IPS DF 6.9 (cell line): ENCODE results near the gene TGFBR1.
A peak's percentile ranks its signal among the peaks of the same experiment; 100 is the strongest.
"Not testable (repeated sequence)": the region's sequence is repeated elsewhere in the genome, so short reads cannot be mapped to it uniquely, and the experiment has no call there.

Source experiments
- DNase-seq: peaks from one replicate; pipeline ENCODE4 v3.0.0-alpha.2; 2013; ENCODE audit warnings: low read depth, low spot score
- H3K27ac ChIP-seq: one replicate; pipeline ENCODE4 v1.5.1; 2013; ENCODE audit warnings: low read length, control low read depth
- H3K27me3 ChIP-seq: 2 replicates; pipeline ENCODE4 v1.6.1; 2013; ENCODE audit warnings: mild to moderate bottlenecking, low read length; ENCODE audit not compliant: control insufficient read depth, insufficient read depth
- H3K36me3 ChIP-seq: 2 replicates; pipeline ENCODE4 v1.6.1; 2013; ENCODE audit warnings: low read length; ENCODE audit not compliant: control insufficient read depth, insufficient read depth
- H3K4me1 ChIP-seq: 2 replicates; pipeline ENCODE4 v1.6.1; 2013; ENCODE audit warnings: low read length; ENCODE audit not compliant: control insufficient read depth, insufficient read depth
- H3K4me3 ChIP-seq: 2 replicates; pipeline ENCODE4 v1.5.1; 2013; ENCODE audit warnings: mild to moderate bottlenecking, low read length
- H3K9me3 ChIP-seq: 2 replicates; pipeline ENCODE4 v1.6.1; 2013; ENCODE audit warnings: low read length, inconsistent platforms; ENCODE audit not compliant: control insufficient read depth, insufficient read depth
- WGBS: extraction: QIAGEN DNeasy Blood & Tissue Kit; methylation state at CpG from one replicate; pipeline ENCODE4 v1.1.7; 2013; ENCODE audit warnings: mixed read lengths, missing lambda C conversion rate; ENCODE audit not compliant: insufficient read length, insufficient coverage; 5-methylcytosine and 5-hydroxymethylcytosine counted together

TGFBR1 gene

DNA sequence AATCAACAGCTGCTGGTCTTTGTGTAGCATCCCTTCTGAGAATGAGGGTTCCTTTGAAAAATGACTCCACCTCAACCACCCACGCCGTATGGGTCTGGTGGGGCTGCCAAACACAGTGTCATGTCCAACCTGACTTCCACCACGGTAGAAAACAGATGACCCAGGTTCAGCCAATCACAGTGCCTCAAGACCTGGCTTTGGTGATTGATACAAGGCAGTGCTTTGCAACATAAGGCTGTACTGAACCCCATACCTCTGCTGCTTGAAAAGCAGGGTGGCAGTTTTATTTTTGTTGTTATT lies 11.5 kb upstream of the TGFBR1 start:
- H3K27ac ChIP-seq = no peak overlapping the region
- H3K27me3 ChIP-seq = no peaks in the 10 kb centered on the region
- no peaks in the 10 kb centered on the region; the same call in none of the 2 replicates for H3K9me3 ChIP-seq
- no peaks in the 10 kb centered on the region for H3K36me3 ChIP-seq
- no peak overlapping the region for H3K4me3 ChIP-seq
- peaks cover 3% of the 10 kb centered on the region; the same call in 1 of the 2 replicates for H3K4me1 ChIP-seq
- no peak for DNase-seq
- no CpG with 5 or more reads among the region's 3 CpGs for WGBS

DNA sequence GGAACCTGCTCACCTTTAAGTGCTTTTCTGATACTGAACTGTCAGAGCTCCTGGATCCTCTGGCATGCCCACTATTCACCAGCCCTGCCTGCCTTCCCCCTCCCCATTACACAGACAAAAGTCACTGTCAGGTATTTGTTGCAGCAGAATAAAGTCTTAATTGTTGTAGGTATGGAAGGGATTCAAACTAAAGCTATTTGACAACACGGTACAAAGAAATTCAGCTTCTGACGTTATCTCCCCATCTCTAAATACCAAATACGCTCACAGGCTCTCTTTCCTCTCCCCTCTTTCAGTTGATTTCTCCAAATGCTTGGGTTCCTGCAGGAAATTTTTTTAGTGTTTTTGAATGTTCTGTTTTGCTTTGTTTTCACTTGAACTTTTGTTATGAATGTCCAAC lies 9.3 kb upstream of the TGFBR1 start:
- no peak for DNase-seq
- Histone ChIP-seq H3K4me1 (peaks cover 3% of the 10 kb centered on the region; the same call in 1 of the 2 replicates), H3K36me3 (no peaks in the 10 kb centered on the region), H3K4me3 (no peak overlapping the region), H3K27me3 (no peaks in the 10 kb centered on the region), H3K9me3 (no peaks in the 10 kb centered on the region), H3K27ac (no peak overlapping the region)
- no CpG with 5 or more reads among the region's 3 CpGs for WGBS

DNA sequence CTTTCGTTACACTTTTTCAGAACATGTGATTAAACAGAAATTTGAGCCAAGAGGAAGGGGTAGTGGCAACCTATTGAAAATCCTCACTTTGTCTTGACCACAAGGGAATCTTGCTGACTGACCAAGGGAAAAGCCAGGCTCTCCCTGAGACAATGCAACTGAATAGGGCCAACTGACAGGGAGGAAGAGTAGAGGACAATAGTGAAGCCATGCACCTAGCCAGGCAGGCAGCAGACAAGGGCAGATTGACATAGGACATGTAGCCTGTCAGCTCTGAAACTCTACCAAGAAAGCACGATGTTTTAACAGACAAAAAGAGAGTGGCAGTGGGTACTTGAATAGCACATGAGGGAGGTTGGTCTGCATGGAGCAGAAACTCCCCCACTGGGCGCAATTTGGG lies 8.5 kb upstream of the TGFBR1 start:
- no peak for DNase-seq
- WGBS = no CpG with 5 or more reads among the region's 3 CpGs
- peaks cover 3% of the 10 kb centered on the region; the same call in 1 of the 2 replicates for H3K4me1 ChIP-seq
- H3K27ac ChIP-seq = no peak overlapping the region
- H3K27me3 ChIP-seq = no peaks in the 10 kb centered on the region
- H3K9me3 ChIP-seq = no peaks in the 10 kb centered on the region
- no peaks in the 10 kb centered on the region for H3K36me3 ChIP-seq
- H3K4me3 ChIP-seq = no peak overlapping the region

DNA sequence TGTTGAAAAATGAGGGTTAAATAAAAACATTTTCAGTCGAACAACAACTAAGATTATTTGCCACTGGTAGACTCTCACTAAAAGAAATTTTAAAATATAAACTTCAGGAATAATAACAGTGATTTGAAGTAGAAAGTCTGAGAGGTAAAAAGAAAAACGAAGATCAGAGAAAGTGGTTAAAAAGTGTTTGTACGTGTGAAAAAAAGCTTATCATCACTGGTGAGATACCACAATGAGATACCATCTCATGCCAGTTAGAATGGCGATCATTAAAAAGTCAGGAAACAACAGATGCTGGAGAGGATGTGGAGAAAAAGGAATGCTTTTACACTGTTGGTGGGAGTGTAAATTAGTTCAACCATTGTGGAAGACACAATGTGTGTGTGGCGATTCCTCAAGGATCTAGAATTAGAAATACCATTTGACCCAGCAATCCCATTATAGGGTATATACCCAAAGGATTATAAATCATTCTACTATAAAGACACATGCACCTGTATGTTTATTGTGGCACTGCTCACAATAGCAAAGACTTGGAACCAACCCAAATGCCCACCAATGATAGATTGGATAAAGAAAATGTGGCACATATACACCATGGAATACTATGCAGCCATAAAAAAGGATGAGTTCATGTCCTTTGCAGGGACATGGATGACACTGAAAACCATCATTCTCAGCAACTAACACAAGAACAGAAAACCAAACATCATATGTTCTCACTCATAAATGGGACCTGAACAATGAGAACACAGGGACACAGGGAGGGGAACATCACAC lies 4.9 kb upstream of the TGFBR1 start:
- 100% methylated on average over 2 of the region's 5 CpGs for WGBS
- DNase-seq, H3K27ac ChIP-seq, H3K9me3 ChIP-seq, H3K4me1 ChIP-seq, H3K36me3 ChIP-seq, H3K27me3 ChIP-seq, H3K4me3 ChIP-seq: not testable (repeated sequence)

DNA sequence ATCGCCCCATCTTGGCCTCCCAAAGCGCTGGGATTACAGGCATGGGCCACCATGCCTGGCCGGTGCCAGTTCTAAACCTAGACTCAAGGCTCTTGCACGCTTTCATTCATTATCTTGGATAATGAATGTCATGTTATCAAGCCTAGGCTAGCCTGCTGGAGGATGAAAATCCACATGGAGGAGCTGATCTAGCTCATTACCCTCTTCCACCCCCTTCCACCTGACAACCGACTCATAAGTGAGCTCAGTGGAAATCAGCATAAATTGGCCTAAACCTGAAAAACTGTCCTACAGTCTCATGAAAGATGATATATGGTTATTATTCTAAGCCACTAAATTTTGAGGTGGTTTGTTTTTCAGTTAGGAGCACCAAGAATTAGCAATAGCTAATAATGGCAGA lies 3.6 kb upstream of the TGFBR1 start:
- Histone ChIP-seq H3K9me3 (no peaks in the 10 kb centered on the region), H3K4me3 (no peak overlapping the region), H3K27me3 (no peaks in the 10 kb centered on the region), H3K4me1 (peaks cover 3% of the 10 kb centered on the region; the same call in 1 of the 2 replicates), H3K27ac (no peak overlapping the region), H3K36me3 (no peaks in the 10 kb centered on the region)
- WGBS = no CpG with 5 or more reads among the region's 5 CpGs
- no peak for DNase-seq

DNA sequence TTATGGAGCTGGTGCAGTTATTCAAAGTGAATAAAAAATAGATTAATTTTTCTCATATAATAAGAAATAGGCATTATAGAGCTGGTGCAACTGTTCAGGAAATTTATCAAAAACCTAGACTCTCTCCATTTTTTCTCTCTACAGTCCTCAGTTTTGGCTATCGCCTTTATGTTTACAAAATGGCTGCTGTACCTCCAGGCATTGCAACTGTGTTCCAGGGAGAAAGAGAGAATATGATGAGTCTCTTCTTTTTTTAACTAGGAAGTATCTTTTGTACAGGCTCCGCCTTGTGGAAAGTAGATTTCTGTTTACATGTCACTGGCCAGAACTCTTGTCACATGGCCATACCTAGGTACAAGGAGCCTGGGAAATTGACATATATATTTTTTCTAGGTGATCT lies 3.1 kb upstream of the TGFBR1 start:
- H3K4me3 ChIP-seq = no peak overlapping the region
- H3K27ac ChIP-seq = no peak overlapping the region
- no CpG with 5 or more reads among the region's 2 CpGs for WGBS
- no peaks in the 10 kb centered on the region for H3K27me3 ChIP-seq
- no peak for DNase-seq
- H3K4me1 ChIP-seq = peaks cover under 1% of the 10 kb centered on the region; the same call in 1 of the 2 replicates
- no peaks in the 10 kb centered on the region for H3K36me3 ChIP-seq
- no peaks in the 10 kb centered on the region for H3K9me3 ChIP-seq

DNA sequence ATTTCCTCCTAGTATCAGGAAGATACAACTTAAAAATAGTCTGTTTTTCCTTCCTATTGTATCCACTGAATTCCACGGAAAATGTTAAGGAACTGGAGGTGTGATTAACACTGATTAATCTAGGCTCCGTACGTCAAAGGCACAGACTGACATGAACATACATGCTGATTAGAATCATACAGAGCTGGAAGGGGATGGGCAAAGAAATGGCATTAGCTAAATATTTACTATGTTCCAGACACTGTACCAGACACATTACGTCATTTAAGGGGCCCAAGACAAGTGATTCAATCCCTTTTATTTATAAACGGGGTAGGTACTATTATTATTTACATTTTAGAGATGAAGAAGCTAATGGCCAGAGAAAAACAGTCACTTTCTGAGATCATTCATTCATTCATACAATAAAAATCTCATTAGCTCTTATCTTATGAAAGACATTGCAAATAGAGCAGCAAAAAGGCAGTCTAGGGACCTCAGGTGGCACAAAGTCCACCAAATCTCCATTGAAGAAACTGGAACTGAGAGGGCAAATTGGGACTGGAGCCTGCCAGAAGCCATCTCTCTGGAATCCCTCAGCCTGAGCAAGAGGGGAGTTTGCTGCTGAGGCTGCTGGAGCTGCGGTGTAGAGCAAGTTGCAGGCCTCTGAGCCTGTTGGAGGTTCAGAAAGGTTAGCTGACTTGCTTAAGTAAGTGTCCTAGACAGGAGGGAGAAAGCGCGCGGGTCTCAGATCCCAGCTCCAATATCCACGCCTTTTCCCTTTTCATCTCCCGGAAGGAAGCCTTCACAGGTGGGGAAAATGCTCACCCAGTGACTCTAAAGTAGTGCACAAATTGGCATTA lies 1.6 kb upstream of the TGFBR1 start:
- H3K4me3 ChIP-seq = no peak overlapping the region; the same call in 1 of the 2 replicates
- no peak for DNase-seq
- no peak overlapping the region for H3K27ac ChIP-seq
- no peaks in the 10 kb centered on the region for H3K9me3 ChIP-seq
- no CpG with 5 or more reads among the region's 11 CpGs for WGBS
- H3K36me3 ChIP-seq = no peaks in the 10 kb centered on the region
- H3K4me1 ChIP-seq = no peaks in the 10 kb centered on the region; the same call in 1 of the 2 replicates
- H3K27me3 ChIP-seq = no peaks in the 10 kb centered on the region

DNA sequence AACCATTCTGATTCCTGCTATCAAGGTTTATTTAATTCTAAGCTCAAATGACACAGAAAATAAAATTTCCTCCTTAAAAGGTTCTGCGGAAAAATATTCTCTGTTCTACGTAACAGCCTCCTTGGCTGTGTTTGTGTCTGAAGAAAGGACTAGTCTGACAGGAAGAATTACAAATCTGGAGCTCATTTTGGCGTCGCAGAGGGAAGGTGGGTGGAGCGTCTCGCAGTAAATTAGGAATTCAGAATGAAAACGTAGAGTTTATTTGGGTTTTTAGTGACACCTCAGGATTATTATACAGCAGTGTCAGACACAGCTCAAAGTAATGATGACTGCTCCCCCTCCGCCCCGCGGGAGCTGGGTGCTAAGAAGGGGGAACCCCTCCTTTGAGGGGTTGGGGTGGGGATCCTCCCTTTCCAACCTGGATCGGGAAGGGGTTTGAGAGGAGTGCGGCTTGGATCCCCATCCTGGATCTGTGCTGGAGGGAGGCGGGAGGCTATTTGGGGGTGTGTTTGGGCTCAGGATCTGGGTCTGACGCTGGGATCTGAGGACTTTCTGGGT lies 933 bp upstream of the TGFBR1 start:
- WGBS = no CpG with 5 or more reads among the region's 14 CpGs

DNA sequence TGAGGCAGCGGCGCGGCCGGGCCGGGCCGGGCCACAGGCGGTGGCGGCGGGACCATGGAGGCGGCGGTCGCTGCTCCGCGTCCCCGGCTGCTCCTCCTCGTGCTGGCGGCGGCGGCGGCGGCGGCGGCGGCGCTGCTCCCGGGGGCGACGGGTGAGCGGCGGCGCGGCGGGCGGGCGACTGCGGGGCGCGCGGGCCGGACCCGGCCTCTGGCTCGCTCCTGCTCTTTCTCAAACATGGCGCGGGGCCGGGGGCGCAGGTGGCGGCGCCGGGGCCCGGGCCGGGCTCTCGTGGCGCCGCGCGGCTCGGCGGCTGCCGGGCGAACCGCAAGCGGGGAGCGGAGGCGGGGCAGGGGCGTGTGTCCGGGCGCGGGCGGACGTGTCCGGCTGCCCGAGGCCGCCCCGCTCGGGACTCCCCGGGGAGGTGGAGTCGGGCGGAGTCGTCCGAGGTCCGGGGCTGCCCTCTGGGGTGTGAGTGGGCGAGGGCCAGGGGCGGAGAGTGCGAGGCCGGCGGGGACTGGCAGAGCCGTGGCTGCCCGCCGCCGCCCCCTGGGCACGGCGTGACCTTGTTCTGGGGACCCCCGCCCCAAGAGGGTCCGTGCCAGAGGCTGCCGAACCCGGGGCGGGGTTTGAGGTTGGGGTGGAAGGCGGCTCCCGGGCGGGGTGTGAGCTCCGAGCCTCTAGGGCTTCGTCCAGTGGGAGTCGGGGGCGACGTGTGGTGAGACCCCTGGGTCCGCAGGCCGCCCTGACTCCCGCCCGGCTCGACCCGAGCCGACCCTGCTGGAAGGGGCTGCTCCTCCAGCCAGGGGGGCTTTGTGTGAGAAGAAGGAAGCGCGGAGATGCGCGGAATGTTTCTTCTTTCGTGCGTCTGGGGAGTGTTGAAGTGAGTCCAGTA lies 485 bp downstream of the TGFBR1 start:
- H3K36me3 ChIP-seq = no peaks in the 10 kb centered on the region
- H3K4me3 ChIP-seq = peak overlapping the region; percentile 60; the same call in 1 of the 2 replicates
- no peaks in the 10 kb centered on the region for H3K27me3 ChIP-seq
- DNase-seq = no peak
- H3K9me3 ChIP-seq = no peaks in the 10 kb centered on the region
- no peak overlapping the region for H3K27ac ChIP-seq
- H3K4me1 ChIP-seq = no peaks in the 10 kb centered on the region; the same call in 1 of the 2 replicates
- WGBS = no CpG with 5 or more reads among the region's 118 CpGs

More for the DNA sequence above, 933 bp upstream of the TGFBR1 start:
- Histone ChIP-seq H3K27ac (no peak overlapping the region), H3K4me1 (no peaks in the 10 kb centered on the region; the same call in 1 of the 2 replicates), H3K36me3 (no peaks in the 10 kb centered on the region), H3K9me3 (no peaks in the 10 kb centered on the region), H3K27me3 (no peaks in the 10 kb centered on the region), H3K4me3 (peak overlapping the region; percentile 68; the same call in 1 of the 2 replicates)
- DNase-seq = no peak

DNA sequence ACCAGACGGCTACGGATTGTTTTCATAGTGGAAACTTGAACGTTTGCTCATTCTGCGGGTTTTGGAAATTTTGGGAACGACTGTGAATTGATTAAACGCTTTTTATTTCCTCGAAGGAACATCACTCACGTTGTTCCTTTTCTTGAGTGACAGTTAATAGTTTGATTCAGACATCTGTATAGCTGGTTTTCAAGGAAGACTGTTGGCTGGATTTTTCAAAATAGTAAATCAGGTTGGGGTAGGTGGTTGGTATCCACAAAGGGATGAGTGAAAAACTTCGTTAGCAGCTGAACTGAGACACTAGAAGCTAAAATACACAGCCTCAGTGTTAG lies 1.1 kb downstream of the TGFBR1 start:
- no peak overlapping the region for H3K27ac ChIP-seq
- no peaks in the 10 kb centered on the region for H3K36me3 ChIP-seq
- H3K9me3 ChIP-seq = no peaks in the 10 kb centered on the region
- H3K27me3 ChIP-seq = no peaks in the 10 kb centered on the region
- no peak for DNase-seq
- no peaks in the 10 kb centered on the region; the same call in 1 of the 2 replicates for H3K4me1 ChIP-seq
- no CpG with 5 or more reads among the region's 9 CpGs for WGBS
- H3K4me3 ChIP-seq = peak overlapping the region; percentile 60; the same call in 1 of the 2 replicates
